GM21576 (cell line): ENCODE measurements around the gene TRIM47.

Experiments used
- ATAC-seq: cut with Tn5 transposase; IDR thresholded peaks from one replicate; pipeline ENCODE4 v1.9.1; 2021; ENCODE audit warnings: mild to moderate bottlenecking, moderate library complexity; ENCODE audit not compliant: unreplicated experiment

Gene TRIM47

GRCh38 chr17:75909051-75909811, 30.9 kb upstream of the TRIM47 start:
- ATAC-seq = no peak

GRCh38 chr17:75908201-75908600, 29.8 kb upstream of the TRIM47 start:
- no peak for ATAC-seq

- no peak for ATAC-seq
Measured at GRCh38 chr17:75906143-75906884, 27.9 kb upstream of the TRIM47 start.

DNA sequence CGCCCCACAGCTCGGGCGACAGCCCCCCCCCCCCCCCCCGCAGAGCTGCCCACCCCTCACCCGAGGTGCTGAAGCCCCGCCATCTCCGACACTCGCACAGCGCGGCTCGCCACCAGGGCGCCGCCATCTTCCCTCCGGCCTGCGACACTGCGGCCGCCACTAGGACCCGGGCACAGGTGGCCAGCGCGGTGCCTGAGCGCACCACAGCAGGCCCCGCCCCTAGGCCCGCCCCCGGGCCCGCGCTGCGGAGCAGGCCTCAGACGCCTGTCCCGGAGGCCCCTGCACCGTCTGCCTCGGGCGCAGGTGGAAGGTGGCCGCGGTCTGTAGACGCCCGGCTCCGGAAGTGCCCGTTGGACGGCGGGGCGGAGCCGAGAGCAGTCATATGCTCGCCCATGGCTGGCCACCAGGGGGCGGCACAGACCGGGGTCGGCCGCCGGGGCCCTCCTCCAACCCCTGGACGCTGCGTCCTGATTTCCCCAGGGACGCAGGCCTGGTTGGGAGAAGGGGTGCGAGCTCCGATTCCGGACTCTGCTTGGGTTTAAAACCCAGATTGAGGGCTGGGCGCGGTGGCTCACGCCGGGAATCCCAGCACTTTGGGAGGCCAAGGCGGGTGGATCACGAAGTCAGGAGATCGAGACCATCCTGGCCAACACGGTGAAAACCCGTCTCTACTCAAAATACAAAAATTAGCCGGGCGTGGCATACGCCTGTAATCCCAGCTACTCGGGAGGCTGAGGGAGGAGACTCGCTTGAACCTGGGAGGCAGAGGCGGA, 26.6 kb upstream of the TRIM47 start, which contains the start of gene MRPL38:
Gene MRPL38, minus strand, starts transcription at position 136 of the 773 bp plus-strand sequence. Its CDS starts 9 bp downstream, at position 127.
- ATAC-seq = peak; percentile 90

- no peak for ATAC-seq
Measured at GRCh38 chr17:75902406-75902805, 24.0 kb upstream of the TRIM47 start.

DNA sequence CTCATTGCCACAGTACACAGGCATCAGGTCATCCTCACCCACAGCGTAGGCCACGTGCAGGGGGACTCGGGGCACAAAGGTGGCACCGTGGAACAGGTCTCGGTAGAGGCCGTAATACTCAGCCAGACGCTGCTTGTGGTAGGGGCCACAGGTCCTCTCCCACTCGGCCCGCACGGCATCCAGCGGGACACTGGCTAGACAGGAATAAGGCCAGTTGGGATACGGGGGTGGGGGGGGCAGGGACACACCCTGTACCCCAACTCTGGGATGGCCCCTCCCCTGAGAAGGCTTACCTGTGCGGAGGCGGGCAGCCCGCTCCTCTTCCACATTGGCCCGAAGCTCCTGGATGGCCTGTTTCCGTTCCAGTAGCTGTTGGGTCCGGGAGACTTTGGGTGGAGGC, 23.3 kb upstream of the TRIM47 start:
- no peak for ATAC-seq

DNA sequence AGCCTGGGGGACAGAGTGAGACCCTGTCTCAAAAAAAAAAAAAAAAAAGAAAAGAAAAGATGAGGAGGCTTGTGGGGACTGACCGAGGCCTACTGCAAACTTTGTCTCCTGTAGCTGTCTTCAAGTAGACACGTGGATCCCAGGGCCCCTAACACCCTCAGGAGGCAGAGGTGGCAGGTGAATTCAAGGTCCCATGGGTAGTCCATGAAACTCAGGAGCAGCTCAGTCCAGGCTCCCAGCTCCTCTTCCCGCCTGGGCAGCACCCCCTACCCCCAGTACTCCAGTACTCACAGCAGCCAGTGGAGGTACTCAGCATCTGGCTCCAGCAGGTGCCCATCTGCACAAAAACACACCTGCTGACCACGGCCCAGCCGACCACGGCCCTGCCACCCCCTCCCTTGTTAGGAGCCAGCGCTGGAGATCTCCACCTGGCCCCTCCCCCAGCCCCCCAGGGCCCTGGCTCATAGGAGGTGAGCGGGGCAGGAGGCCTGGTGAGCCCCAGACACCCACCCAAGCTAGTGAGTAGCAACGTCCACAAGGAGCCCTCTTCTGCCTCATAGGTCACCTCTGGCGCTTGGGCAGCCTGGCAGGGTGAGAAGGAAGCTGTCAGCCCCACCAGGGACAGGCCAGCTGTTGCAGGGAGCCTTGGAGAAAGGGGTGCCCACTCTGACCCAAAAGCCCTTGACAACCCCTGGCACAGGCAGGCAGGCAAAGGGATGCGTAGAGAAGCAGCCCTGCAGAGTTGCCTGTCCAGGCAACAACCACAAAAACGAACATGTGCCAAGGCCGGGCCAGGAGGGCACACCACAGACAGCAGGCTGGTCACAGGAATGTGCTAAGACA, 22.5 kb upstream of the TRIM47 start:
- ATAC-seq = no peak

- ATAC-seq = no peak
Measured at GRCh38 chr17:75899767-75900468, 21.5 kb upstream of the TRIM47 start.

DNA sequence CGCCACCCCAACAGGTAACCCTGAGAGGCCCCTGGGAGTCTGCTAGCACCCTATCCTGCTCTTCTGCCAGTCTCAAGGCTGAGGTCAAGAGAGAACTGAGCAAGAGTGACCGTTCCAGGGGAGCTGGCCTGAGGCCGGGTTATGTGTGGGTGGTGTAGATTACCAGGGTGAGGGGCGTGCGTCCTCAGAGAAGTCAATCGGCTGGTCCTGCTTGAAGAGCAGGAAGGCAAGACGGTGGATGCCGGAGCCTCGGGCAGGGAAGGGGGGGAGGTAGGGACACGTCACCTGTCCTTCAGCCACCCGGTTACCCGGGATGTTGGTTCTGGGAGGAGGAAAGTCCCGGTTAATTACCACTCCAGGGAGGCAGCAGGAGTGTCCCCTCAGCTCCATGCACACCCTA, 21.0 kb upstream of the TRIM47 start:
- no peak for ATAC-seq

DNA sequence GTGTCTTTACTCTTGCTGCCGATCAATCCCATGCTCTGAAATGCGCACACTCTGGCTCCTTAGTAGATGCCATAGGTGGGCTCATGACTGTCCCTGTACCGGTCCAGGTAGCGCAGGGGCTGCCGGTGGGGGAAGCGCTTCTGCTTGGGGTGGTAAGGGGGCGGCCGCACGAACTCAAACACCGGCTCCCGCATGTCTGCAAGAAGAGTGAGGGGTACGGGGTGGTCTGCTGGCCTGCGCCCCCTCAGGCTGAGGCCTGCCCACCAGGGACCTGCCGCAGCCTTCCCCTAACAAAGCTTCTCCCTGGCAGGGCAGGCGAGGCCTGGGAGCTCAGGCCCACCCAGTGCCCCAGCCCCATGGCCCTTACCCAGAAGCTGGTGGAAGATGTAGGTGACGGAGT, 20.4 kb upstream of the TRIM47 start:
- no peak for ATAC-seq

GRCh38 chr17:75898065-75898464, 19.7 kb upstream of the TRIM47 start:
- no peak for ATAC-seq

DNA sequence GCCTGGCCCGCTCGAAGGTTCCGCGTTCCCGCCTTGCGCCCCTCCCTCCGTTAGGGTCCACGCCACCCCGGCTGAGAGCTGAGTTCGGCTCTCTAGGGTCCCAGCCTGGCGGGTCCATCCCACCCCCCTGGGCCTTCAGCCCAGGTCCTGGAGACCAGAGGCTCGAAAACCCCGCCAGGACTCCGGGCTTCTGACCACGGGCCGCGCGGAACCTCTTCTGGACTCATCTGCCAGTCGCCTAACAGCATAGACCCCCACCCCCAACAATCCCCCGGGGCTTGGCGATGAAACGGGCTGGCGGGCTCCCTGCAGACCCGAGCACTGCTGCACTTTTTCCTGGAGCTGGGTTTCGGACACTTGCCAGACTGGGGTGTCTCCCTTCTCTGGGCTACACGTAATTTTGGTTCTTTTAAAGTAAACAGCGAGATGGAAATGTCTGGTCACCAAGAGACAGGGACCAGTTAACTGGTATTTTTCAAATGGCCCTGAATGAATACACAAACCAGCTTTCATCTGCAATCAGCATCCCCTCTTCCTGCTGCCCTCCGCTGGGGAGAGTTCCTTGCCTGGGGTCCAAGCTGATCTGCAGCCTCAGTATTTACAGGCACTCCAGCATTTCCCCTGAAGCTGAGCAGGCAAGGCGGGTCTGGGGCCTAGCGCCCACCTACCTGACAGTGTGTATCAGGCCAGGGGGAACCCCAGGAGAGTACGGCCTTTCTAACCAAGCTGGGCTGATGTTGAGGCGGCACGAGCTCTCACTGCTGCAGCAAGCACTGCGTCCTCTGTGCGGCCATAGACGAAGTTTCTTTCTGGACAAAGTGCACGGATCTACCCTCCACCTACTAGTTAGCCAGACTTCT, 19.0 kb upstream of the TRIM47 start:
- no peak for ATAC-seq

DNA sequence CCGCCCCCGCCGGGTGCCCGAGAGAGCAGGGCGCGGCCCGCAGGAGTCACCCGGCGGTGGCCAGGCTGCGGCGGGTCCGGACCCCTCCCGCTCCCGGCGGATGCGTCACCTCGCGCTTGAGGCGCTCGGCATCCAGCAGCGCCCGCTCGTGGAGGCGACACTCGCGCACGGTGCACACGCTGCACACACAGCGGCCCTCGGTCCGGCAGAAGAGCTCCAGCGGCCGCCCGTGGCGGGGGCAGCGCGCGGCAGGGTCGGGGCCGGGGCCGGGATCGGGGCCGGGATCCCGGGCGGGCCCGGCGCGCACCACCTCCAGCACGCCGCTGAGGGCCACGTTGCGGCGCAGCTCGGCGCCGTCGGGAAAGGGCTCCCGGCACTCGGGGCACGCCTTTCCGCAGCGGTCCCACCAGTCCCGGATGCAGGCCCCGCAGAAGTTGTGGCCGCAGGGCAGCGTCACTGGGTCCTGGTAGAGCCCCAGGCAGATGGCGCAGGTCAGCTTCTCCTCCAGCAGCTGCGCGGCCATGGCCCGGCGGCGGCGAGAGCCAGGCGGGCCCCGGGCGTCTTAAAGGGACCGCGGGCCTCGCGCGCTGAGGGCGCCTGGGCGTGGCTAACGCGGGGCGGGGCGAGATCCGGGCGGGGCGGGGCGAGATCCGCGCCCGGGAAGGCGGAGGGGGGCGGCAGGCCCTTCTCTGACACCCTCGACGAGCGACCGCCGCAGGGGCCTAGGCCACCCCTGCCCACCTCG, 18.2 kb upstream of the TRIM47 start, which contains the start of gene TRIM65:
Gene TRIM65, minus strand, starts transcription at position 537 of the 745 bp plus-strand sequence. Its CDS starts 14 bp downstream, at position 523.
- ATAC-seq = peak; percentile 44

DNA sequence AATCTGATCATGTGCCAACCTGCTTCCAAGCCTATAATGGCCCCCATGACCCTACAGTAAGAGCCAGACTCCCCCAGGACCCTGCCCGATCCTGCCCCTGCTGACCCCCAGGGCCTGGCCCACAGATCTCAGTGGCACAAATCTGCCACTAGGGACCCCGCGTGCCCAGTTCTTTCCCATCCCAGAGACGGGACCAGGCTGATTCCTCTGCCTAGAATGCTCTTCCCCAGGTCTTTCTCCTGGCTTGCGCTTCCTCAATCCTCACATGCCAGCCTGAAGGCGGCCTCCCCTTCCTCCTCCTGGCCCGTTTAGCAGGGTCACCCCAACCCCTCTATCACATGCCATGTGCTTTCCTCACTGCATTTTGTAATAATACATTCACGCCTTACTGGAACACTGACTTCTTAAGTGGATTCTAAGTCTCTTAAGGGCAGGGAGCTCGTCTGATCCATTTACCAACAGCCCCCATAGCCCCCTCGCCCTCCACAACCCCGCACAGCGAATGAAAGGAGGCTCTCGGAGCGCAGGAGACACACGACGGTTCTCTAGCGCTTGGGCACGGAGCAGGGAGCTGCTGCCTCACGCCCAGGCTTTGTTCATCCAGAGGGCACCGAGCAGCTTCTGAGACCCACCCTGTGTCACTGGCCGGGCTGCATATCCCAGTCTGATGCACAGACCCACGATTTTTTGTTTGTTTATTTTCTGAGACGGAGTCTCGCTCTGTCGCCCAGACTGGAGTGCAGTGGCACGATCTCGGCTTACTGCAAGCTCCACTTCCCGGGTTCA, 17.2 kb upstream of the TRIM47 start:
- no peak for ATAC-seq

GRCh38 chr17:75894049-75894733, 15.8 kb upstream of the TRIM47 start:
- ATAC-seq = no peak

DNA sequence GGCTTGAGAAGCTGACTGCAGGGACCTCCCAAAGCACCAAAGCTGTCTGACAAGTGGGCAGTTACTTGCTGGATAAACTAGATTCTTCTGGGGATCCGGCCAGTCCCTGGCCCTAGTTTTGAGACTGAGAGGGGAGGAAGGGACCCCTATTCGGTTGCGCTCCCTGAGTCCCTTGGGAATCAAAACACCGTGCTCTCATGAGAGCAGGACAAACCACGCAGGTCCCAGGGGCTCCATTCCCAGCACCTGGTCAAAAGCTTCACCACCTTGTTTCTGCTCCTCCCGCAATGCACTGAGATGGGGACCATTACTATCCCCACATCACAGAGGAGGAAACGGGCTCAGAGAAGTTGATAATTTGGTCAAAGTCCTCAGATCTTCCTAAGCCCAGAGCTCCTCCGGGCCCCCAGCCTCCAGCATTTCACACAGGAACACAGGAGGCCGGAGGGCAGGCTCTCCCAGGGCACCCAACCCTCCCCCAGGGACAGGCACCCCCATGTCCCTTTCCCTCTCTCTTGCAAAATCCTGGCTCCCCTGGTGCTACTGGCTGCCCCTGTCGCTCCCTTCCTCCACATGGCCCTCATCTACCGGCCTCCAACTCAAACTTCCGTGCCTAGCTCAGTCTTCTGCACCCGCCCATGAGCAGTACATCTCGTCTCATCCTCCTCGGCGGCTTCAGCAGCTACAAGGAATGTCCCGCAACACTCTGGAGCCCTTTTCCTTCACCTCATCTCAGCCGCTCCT, 15.1 kb upstream of the TRIM47 start:
- ATAC-seq = no peak
